ENCODE data around the gene ZNRF2. TPM values are rescaled to one million over a fixed set of nuclear protein-coding genes. Genes with fewer than 3 reads are reported as not detected.

ZNRF2 gene
- total and polyA plus RNA-seq, 2 of the 13 experiments (the other 11 are each of a cell fraction or from before 2014, with no cell fraction given) = 3.5 to 7.7 TPM

DNA sequence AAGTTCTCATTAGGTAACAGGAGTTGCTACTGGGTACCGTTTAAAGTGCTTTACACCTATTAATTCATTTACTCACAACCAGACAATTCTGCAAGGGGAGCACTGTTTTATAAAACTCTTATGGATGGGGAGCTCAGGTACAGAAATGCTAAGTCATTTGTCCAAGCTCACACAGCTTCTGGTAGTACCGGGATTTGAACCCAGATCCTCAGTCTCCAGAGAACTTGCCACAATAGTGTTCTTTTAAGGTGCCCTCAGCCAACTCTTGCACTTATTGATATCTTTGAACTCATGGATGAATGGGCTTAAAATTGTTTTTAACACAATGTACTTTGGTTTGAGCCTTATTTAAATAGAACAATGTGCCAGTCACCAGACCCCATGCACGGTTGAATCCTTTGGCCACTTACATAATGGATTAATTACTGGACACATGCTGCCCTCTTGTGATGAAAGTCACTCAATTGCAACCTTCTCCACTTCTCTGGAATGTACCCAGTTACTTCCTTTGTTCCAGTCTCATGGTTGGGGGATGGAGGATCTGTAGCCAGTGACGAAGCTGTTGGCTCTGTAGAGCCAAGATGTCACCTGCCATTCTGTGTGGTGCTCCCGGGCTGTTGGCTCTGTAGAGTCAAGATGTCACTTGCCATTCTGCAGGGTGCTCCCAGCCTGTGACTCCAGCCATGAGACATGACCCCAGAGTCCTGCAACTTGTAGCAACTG lies 128.5 kb downstream of the ZNRF2 start (continued):
- TF ChIP-seq ZNF281 (CRISPR knock-in tag; IDR thresholded peaks at IDR 0.05; ENCODE audit: borderline replicate concordance) = peak; percentile 54; the same call in 1 of the 2 replicates
- TF ChIP-seq SUZ12 (IDR thresholded peaks at IDR 0.05; ENCODE audit: low read depth, low read length) = no peak
- no peak for TF ChIP-seq KLF12 (CRISPR knock-in tag; IDR thresholded peaks at IDR 0.05; ENCODE audit: borderline replicate concordance)
- no peak for TF ChIP-seq TIGD3 (CRISPR knock-in tag; IDR thresholded peaks at IDR 0.05; ENCODE audit: borderline replicate concordance)
- TF ChIP-seq TERF1 (CRISPR knock-in tag; IDR thresholded peaks at IDR 0.05) = no peak
- TF ChIP-seq MXD4 (CRISPR knock-in tag; IDR thresholded peaks at IDR 0.05) = no peak
- no peak for TF ChIP-seq RBM39 (IDR thresholded peaks at IDR 0.05; ENCODE audit: low read depth, low read length, poor library complexity, severe bottlenecking)
- TF ChIP-seq ZNF121 (CRISPR knock-in tag; IDR thresholded peaks at IDR 0.05) = no peak
- TF ChIP-seq, protein P1, sequence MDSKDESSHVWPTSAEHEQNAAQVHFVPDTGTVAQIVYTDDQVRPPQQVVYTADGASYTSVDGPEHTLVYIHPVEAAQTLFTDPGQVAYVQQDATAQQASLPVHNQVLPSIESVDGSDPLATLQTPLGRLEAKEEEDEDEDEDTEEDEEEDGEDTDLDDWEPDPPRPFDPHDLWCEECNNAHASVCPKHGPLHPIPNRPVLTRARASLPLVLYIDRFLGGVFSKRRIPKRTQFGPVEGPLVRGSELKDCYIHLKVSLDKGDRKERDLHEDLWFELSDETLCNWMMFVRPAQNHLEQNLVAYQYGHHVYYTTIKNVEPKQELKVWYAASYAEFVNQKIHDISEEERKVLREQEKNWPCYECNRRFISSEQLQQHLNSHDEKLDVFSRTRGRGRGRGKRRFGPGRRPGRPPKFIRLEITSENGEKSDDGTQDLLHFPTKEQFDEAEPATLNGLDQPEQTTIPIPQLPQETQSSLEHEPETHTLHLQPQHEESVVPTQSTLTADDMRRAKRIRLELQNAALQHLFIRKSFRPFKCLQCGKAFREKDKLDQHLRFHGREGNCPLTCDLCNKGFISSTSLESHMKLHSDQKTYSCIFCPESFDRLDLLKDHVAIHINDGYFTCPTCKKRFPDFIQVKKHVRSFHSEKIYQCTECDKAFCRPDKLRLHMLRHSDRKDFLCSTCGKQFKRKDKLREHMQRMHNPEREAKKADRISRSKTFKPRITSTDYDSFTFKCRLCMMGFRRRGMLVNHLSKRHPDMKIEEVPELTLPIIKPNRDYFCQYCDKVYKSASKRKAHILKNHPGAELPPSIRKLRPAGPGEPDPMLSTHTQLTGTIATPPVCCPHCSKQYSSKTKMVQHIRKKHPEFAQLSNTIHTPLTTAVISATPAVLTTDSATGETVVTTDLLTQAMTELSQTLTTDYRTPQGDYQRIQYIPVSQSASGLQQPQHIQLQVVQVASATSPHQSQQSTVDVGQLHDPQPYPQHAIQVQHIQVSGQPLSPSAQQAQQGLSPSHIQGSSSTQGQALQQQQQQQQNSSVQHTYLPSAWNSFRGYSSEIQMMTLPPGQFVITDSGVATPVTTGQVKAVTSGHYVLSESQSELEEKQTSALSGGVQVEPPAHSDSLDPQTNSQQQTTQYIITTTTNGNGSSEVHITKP (CRISPR knock-in tag; IDR thresholded peaks at IDR 0.05; ENCODE audit: low read depth) = no peak
- TF ChIP-seq MXI1 (IDR thresholded peaks at IDR 0.05; ENCODE audit: borderline replicate concordance, low read depth, low read length) = peak; percentile 11; the same call in 1 of the 3 replicates
- TF ChIP-seq KLF16 (CRISPR knock-in tag; IDR thresholded peaks at IDR 0.05) = 0 out of 4 replicates have a peak, but pooled peaks of 1 of the 2 experiments have one; percentile 45
- TF ChIP-seq ZNF775 (CRISPR knock-in tag; IDR thresholded peaks at IDR 0.05; ENCODE audit: borderline replicate concordance) = no peak
- TF ChIP-seq ETS1 (CRISPR knock-in tag; IDR thresholded peaks at IDR 0.05) = no peak
- peak; percentile 14; the same call in 1 of the 2 replicates for TF ChIP-seq FOSL2 (CRISPR knock-in tag; IDR thresholded peaks at IDR 0.05)
- TF ChIP-seq CSRNP1 (CRISPR knock-in tag; IDR thresholded peaks at IDR 0.05) = no peak

Data from HepG2 (cell line).